Small intestine (tissue), 7 donors: ENCODE results near the gene CRYBA4. TPM values are rescaled to one million over a fixed set of nuclear protein-coding genes. Genes with fewer than 3 reads are reported as not detected.

Source experiments
- DNase-seq, 2 donors: peaks; one replicate each; pipeline versions ENCODE4 v3.0.0 to v3.0.0-alpha.2; 2013
- FAIRE-seq: peaks from 2 replicates; lab custom pipeline; 2012; peaks lifted over from hg19 to GRCh38; lab: Jason Lieb, UNC
- H3K27ac ChIP-seq, 3 donors: one replicate each; pipeline ENCODE4 v1.5.1; 2013; ENCODE audit warnings: low read length in 2 of 3, mild to moderate bottlenecking in 2 of 3, control low read depth in 1 of 3, inconsistent platforms in 1 of 3, low read depth in 1 of 3, moderate library complexity in 1 of 3
- H3K27me3 ChIP-seq, 3 donors: one replicate each; pipeline ENCODE4 v1.6.1; 2013; ENCODE audit warnings: low read length in 3 of 3, inconsistent platforms in 1 of 3; ENCODE audit not compliant: control insufficient read depth in 3 of 3, insufficient read depth in 3 of 3
- H3K36me3 ChIP-seq, 3 donors: one replicate each; pipeline ENCODE4 v1.6.1; 2013; ENCODE audit warnings: low read length in 3 of 3, inconsistent platforms in 1 of 3, low read depth in 1 of 3, mild to moderate bottlenecking in 1 of 3, moderate library complexity in 1 of 3; ENCODE audit not compliant: control insufficient read depth in 3 of 3, insufficient read depth in 2 of 3
- H3K4me1 ChIP-seq, 3 donors: one replicate each; pipeline ENCODE4 v1.6.1; 2013; ENCODE audit warnings: low read length in 2 of 3, inconsistent platforms in 1 of 3, low read depth in 1 of 3, mild to moderate bottlenecking in 1 of 3, moderate library complexity in 1 of 3; ENCODE audit not compliant: control insufficient read depth in 3 of 3, insufficient read depth in 2 of 3
- H3K4me3 ChIP-seq, 3 donors: one replicate each; pipeline ENCODE4 v1.5.1; 2013; ENCODE audit warnings: low read length in 3 of 3, control low read depth in 1 of 3, inconsistent platforms in 1 of 3, low read depth in 1 of 3, mild to moderate bottlenecking in 1 of 3, moderate library complexity in 1 of 3
- H3K9me3 ChIP-seq, 2 donors: one replicate each; pipeline ENCODE4 v1.6.1; 2013; ENCODE audit warnings: low read depth in 1 of 2, low read length in 1 of 2; ENCODE audit not compliant: control insufficient read depth in 2 of 2, insufficient read depth in 1 of 2
- WGBS, 3 donors: extraction: QIAGEN DNeasy Blood & Tissue Kit; methylation state at CpG; one replicate each; pipeline ENCODE4 v1.1.7; 2013; 5-methylcytosine and 5-hydroxymethylcytosine counted together
- polyA plus RNA-seq, 4 donors: library from polyadenylated mRNA; stranded (reverse) in 3 of 4; unstranded in 1 of 4; fragments of 200-250 nt in 3 of 4; fragments of 120-200 nt in 1 of 4; gene quantifications; one replicate each; pipeline versions ENCODE4 v1.2.1 to v1.2.3, GENCODE V29; 2013
- donor health status: healthy with polysubstance abuse.
- donor health status: control.
- donor health status: control.
- donor health status: Bipolar disorder and iron deficiency.
- donor health status: healthy.

The CRYBA4 gene
- polyA plus RNA-seq, 4 donors = 0.06 to 0.10 TPM; not detected in 2

- DNase-seq = peak; percentile 66 to 76
- H3K36me3 ChIP-seq = peaks cover 0 to 6% (median 0%) of the 10 kb centered on the region in 3 donors
- no peak for FAIRE-seq
- H3K27me3 ChIP-seq = no peaks in the 10 kb centered on the region
- peak overlapping the region; percentile 68 to 93 (median 84) for H3K4me3 ChIP-seq
- WGBS, 3 donors = 0 to 1% (median 0%) methylated on average over 27 to 44 of the region's 44 CpGs
- H3K27ac ChIP-seq = peak overlapping the region; percentile 53 to 78 (median 66)
- no peaks in the 10 kb centered on the region for H3K9me3 ChIP-seq
- peaks cover 2 to 10% (median 6%) of the 10 kb centered on the region in 3 donors for H3K4me1 ChIP-seq
These were observed 32.4 kb upstream of the CRYBA4 start for GRCh38 chr22:26589367-26589844.

DNA sequence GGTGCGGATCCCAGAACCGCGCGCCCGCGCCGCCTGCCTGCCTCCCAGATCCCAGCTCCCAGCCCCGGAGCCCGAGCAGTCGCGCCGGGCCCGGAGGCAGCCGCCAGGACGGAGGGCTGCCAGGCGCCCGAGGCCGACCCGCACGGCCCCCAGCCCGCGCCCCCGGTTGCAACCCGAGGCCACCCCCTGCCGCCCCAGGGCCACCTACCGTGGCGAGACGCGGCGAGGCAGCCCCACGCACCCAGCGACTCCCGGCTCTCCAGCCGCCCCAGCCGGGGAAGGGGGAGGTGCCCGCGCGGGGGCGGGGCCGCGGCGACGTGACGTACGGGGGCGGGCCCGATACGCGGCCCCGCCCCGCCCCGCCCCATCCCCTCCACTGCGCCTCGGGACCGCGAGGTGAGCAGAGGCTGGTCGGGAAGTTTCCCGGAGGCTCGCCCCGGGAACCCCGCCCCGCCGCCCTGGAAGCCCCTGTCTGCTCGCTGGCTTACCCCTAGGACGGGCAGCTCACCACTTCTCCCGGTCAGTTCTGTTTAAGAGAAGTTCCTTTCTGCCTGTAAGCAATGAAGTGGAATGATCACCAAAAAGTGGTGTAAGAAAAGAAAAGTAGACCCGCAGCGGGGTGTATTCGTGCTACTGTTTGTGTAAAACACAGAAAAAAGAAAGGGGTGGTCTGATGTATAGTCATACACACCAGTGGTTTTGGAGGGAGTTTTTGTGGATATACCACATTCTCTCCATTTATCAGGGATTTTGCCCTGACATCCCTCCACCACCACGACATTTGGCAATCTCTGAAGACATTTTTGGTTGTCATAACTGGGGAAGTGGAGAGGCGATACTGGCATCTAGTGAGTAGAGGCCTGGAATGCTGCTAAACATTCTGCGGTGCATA, 31.7 kb upstream of the CRYBA4 start, which contains the start of gene TPST2:
TPST2 (minus strand) TSS at position 288 of the 892 bp plus-strand sequence. CDS start 48,502 bp downstream, outside the sequence.
- peaks cover 0 to 6% (median 0%) of the 10 kb centered on the region in 3 donors for H3K36me3 ChIP-seq
- H3K27me3 ChIP-seq = no peaks in the 10 kb centered on the region
- peak within 1 kb of the TSS; percentile 66 to 79 (median 66) for H3K27ac ChIP-seq
- H3K4me3 ChIP-seq = peak within 1 kb of the TSS; percentile 68 to 93 (median 84)
- peaks cover 2 to 10% (median 6%) of the 10 kb centered on the region in 3 donors for H3K4me1 ChIP-seq
- DNase-seq = peak; percentile 82 to 90
- 0 to 2% (median 1%) methylated on average over 34 to 72 of the region's 72 CpGs for WGBS, 3 donors
- H3K9me3 ChIP-seq = no peaks in the 10 kb centered on the region
- no peak for FAIRE-seq

DNA sequence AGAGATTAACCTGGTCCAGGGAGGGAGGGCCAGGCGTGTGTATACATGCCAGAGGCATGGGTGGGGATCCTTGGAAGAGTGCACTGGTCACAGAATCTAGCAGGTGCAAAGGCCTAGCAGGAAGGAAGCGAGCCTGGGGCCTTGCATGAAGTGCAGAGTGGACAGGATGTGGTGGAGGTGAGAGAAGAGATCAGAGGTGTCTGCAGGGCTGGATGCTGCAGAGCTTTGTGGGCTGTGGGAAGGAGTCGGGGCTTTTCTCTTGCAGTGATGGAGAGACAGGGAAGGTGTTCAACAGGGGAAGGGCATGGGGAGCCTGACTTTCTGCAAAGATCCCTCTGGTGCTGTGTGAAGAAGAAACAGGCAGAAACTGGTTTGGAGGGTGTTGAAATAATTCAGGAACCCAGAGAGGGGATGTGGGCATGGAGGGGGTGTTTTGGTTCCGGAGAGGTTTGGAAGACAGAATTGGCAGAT, 29.3 kb upstream of the CRYBA4 start:
- DNase-seq (peak; percentile 56 to 78), FAIRE-seq (no peak)
- Histone ChIP-seq H3K9me3 (no peaks in the 10 kb centered on the region), H3K27me3 (no peaks in the 10 kb centered on the region), H3K4me3 (no peak overlapping the region), H3K27ac (peak overlapping the region in 1 of 3 donors; percentile 67), H3K36me3 (peaks cover 0 to 4% (median 0%) of the 10 kb centered on the region in 3 donors), H3K4me1 (peaks cover 2 to 6% (median 6%) of the 10 kb centered on the region in 3 donors)
- WGBS, 3 donors = 33 to 42% (median 34%) methylated on average over 4 of the region's 4 CpGs

- no peak for DNase-seq
- FAIRE-seq = no peak
These were observed 28.0 kb upstream of the CRYBA4 start for GRCh38 chr22:26593763-26594162.

GRCh38 chr22:26597026-26597425, 24.7 kb upstream of the CRYBA4 start:
- Histone ChIP-seq H3K9me3 (no peaks in the 10 kb centered on the region), H3K4me3 (no peak overlapping the region), H3K36me3 (no peaks in the 10 kb centered on the region), H3K27me3 (no peaks in the 10 kb centered on the region), H3K27ac (no peak overlapping the region), H3K4me1 (peaks cover 0 to 6% (median 3%) of the 10 kb centered on the region in 3 donors)
- FAIRE-seq = no peak
- no peak for DNase-seq
- 47 to 68% (median 47%) methylated on average over 4 of the region's 4 CpGs for WGBS, 3 donors

More at GRCh38 chr22:26593763-26594162, 28.0 kb upstream of the CRYBA4 start:
- H3K27me3 ChIP-seq = no peaks in the 10 kb centered on the region
- peaks cover 0 to 2% (median 0%) of the 10 kb centered on the region in 3 donors for H3K36me3 ChIP-seq
- H3K9me3 ChIP-seq = no peaks in the 10 kb centered on the region
- 46 to 67% (median 61%) methylated on average over 1 of the region's 1 CpG for WGBS, 3 donors
- no peak overlapping the region for H3K4me3 ChIP-seq
- H3K4me1 ChIP-seq = peaks cover 0 to 6% (median 6%) of the 10 kb centered on the region in 3 donors
- H3K27ac ChIP-seq = no peak overlapping the region

GRCh38 chr22:26597480-26597879, 24.3 kb upstream of the CRYBA4 start:
- FAIRE-seq = no peak
- no peak for DNase-seq
- 27 to 65% (median 45%) methylated on average over 4 of the region's 4 CpGs for WGBS, 3 donors
- H3K27ac ChIP-seq = no peak overlapping the region
- no peaks in the 10 kb centered on the region for H3K36me3 ChIP-seq
- no peaks in the 10 kb centered on the region for H3K9me3 ChIP-seq
- H3K4me3 ChIP-seq = no peak overlapping the region
- H3K27me3 ChIP-seq = no peaks in the 10 kb centered on the region
- H3K4me1 ChIP-seq = peaks cover 0 to 2% (median 0%) of the 10 kb centered on the region in 3 donors

- Histone ChIP-seq H3K36me3 (no peaks in the 10 kb centered on the region), H3K9me3 (no peaks in the 10 kb centered on the region), H3K27ac (no peak overlapping the region), H3K4me3 (no peak overlapping the region), H3K27me3 (no peaks in the 10 kb centered on the region), H3K4me1 (no peaks in the 10 kb centered on the region)
- 78 to 85% (median 81%) methylated on average over 11 of the region's 11 CpGs for WGBS, 3 donors
- DNase-seq = peak in 1 of 2 donors; percentile 18
- no peak for FAIRE-seq
These were observed 22.3 kb upstream of the CRYBA4 start for GRCh38 chr22:26599505-26599904.

GRCh38 chr22:26601726-26602125, 20.0 kb upstream of the CRYBA4 start:
- WGBS, 3 donors = 87 to 96% (median 93%) methylated on average over 12 of the region's 12 CpGs
- H3K9me3 ChIP-seq = no peaks in the 10 kb centered on the region
- no peak overlapping the region for H3K4me3 ChIP-seq
- H3K36me3 ChIP-seq = no peaks in the 10 kb centered on the region
- no peak for FAIRE-seq
- H3K27ac ChIP-seq = no peak overlapping the region
- no peaks in the 10 kb centered on the region for H3K27me3 ChIP-seq
- DNase-seq = no peak
- no peaks in the 10 kb centered on the region for H3K4me1 ChIP-seq
